Peyer's patch (tissue), 4 donors: Measurements from ENCODE around the gene NFKB1.

Experiments used
- POLR2A ChIP-seq, 2 donors: fragments of 450-650 bp; IDR thresholded peaks; one replicate each; pipeline ENCODE4 v1.5.1; 2017; ENCODE audit warnings: antibody characterized with exemption in 2 of 2, mild to moderate bottlenecking in 2 of 2, moderate library complexity in 2 of 2
- TF ChIP-seq, protein P1 (sequence below), 6 experiments: fragments of 450-650 bp in 4 of 6; fragments of 200-600 bp in 2 of 6; sonication (generic) in 1 of 6; IDR thresholded peaks; one replicate each; pipeline ENCODE4 v1.5.1; 2017 to 2019; ENCODE audit warnings: antibody characterized with exemption in 6 of 6, mild to moderate bottlenecking in 3 of 6, moderate library complexity in 1 of 6

DNA sequence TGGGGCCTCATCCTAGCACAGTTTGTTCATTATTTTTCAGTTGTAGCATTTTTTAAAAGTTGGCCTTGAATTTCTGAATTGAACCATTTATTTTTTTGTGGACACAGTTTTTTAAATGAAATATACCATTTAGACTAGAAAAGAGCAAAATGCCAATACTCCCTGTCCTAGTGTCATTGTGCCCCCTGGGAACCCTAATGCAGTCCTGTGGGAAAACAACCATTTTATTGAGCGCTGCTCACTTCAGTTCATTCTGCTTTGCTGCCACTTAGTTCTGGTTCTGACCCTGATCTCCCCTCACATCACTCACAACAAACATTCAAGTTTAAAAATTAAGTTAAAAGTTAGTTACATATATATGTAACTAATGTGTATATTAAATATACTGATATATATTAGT, 5.4 kb downstream of the NFKB1 start:
- TF ChIP-seq, protein P1, sequence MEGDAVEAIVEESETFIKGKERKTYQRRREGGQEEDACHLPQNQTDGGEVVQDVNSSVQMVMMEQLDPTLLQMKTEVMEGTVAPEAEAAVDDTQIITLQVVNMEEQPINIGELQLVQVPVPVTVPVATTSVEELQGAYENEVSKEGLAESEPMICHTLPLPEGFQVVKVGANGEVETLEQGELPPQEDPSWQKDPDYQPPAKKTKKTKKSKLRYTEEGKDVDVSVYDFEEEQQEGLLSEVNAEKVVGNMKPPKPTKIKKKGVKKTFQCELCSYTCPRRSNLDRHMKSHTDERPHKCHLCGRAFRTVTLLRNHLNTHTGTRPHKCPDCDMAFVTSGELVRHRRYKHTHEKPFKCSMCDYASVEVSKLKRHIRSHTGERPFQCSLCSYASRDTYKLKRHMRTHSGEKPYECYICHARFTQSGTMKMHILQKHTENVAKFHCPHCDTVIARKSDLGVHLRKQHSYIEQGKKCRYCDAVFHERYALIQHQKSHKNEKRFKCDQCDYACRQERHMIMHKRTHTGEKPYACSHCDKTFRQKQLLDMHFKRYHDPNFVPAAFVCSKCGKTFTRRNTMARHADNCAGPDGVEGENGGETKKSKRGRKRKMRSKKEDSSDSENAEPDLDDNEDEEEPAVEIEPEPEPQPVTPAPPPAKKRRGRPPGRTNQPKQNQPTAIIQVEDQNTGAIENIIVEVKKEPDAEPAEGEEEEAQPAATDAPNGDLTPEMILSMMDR (IDR thresholded peaks at IDR 0.05), result no peak
- TF ChIP-seq POLR2A (IDR thresholded peaks at IDR 0.05), result no peak
